NOMO-1 (cell line): ENCODE measurements around the gene ODR4.
"Not testable (repeated sequence)": the region's sequence is repeated elsewhere in the genome, so short reads cannot be mapped to it uniquely, and the experiment has no call there.

Experiments used
- DNase-seq, 2 experiments: peaks; one replicate each; lab custom pipeline; 2025; ENCODE audit not compliant: unreplicated experiment in 2 of 2; lab: John Stamatoyannopoulos, UW

The ODR4 gene

DNA sequence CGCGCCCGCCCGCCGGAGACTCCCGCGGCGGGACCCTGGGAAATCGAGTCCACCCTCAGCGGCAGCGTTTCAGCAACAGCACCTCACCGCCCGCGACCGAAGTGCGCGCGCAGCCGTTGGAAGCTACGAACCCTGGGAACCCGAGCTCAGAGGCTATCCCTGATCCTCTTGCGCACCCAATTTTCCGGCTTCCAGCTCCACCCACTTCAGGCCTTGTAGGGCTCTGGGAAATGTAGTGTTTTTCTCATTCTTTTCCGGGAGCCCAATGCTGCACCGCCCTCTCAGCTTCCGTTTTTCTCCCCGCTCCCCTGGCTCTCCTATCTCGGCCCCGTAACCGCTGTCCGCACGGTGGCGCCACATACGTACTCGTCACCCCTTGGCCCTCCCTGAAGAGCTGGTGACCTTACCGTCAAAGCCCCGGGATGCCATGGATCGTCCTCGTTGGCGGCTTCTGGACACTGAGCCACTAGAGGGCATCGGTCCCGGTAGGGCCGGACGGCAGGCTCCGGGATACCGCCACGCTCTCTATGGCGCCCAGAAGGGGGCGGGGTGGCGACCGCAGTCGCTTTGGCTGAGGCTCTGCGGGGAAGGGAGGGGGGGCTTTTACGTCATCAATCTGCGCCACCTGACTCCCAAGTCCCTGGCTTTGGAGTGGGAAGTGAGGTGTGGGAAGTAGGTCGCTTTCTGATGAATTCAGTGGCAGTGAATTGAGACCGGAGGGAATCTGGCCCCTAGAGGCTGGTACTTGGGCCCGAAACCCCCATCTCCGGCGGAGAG is at the start of gene ODR4, which contains the start of gene TPR:
ODR4 (plus strand) TSS at position 687 of the 777 bp plus-strand sequence. CDS start 3,948 bp downstream, outside the sequence.
TPR (minus strand) TSS at position 102 of the 777 bp plus-strand sequence. CDS start 225 bp downstream, outside the sequence.
- peak; percentile 99 for DNase-seq

DNA sequence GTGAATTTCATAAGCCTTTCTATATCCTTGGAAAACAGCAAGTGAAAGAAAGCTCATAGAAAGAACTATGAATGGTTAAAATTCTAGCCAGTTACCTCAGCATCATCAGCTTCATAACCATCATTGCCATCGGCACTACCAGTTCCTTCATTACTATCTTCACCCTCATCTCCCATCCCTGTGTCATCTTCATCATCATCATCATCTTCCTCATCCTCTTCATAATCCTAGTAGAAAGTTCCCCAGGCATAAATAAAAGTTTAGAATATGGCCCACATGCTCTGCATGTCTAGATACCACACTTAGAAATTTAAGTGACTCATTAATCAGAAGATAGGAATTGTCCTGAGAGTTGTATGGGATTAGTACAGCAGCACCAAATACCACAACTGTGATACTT is 49.6 kb upstream of the ODR4 start:
- DNase-seq = no peak

DNA sequence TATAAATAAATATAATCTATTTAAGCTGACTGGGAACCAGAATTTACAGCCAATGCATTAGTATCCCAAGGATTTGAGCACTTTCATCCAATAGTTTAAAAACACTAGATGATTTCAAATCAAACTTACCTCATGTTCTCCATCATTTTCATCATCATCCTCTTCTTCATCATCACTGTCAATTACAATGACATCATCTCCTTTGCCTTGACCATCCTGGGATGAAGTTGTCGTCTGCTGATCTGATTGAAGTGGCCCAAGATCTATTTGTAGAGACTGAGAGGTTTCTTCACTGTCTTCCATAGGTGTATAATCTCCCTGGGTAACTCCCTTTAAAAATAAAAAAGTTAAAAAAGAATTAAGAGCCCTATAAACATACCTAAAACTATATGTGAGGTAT is 48.3 kb upstream of the ODR4 start:
- no peak for DNase-seq

DNA sequence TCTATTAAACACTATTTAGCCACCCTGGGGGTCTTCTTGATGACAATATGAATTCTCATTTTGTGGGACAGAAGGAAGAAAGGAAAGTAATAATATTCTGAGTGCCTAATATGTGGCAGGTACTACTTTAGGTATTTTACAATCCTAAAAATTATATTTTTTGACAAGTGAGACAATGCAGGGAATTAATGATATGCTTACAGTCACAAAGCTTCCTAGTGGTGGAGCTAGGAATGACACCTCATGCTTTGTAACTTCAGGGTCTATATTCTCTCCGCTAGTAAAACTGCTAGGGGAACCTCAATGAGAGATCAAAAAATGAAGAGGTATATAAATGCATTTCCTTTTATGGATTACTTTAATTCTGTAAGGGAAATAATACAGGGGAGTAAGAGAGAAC is 44.9 kb upstream of the ODR4 start:
- no peak for DNase-seq

DNA sequence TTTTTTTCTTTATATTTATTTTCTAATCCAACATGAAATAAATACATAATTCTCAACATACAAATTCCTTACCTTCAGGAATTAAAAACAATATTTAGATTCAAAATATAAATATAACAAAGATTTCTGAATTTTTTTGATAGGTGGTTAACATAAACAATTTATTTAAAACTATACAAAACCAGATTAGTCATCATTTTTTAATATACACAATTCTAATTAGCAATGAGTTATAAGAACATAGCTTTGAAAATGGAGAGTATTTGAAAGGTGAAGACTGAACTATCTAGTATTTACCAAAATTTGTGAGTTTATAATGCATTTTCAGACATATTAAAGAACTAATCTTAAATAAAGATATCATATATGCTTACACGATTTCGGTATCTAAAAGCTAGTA is 38.1 kb upstream of the ODR4 start:
- DNase-seq = no peak

DNA sequence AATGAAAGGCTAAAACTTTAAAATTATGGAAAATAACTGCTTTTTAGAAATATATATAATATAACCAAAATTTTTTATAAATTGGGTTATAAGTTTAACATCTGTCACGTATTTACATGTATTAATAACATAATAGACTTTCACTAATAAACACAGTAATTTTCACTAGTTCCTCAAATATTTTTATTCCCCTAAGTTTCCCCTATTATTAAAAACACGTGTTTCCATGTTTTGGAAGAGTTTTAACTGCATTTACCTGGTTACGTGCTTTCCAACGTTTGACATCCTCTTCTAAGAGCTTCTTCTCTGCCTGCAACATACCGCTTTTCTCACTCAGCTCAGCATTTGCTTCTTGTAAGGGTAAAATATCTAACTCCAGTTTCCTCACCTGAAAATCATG is 34.9 kb upstream of the ODR4 start:
- DNase-seq = no peak

DNA sequence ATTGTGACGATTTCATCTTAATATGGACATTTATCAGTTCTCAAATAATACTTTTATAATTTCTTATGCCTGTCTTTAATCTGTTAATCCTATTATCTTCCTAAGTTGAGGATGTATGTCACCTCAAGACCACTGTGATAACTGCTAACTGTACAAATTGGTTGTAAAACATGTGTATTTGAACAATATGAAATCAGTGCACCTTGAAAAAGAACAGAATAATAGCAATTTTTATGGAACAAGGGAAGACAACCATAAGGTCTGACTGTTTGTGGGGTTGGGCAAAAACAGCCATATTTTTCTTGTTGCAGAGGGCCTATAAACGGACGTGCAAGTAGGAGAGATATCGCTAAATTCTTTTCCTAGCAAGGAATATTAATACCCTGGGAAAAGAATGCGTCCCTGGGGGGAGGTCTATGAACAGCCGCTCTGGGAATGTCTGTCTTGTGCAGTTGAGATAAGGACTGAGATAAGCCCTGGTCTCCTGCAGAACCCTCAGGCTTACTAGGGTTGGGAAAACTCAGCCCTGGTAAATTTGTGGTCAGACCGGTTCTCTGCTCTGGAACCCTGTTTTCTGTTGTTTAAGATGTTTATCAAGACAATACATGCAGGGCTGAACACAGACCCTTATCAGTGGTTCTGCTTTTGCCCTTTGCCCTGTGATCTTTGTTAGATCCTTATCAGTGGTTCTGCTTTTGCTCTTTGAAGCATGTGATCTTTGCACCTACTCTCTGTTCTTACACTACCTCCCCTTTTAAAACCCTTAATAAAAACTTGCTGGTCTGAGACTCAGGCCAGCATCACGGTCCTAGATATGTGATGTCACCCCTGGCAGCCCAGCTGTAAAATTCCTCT is 27.6 kb upstream of the ODR4 start:
- DNase-seq = not testable (repeated sequence)

DNA sequence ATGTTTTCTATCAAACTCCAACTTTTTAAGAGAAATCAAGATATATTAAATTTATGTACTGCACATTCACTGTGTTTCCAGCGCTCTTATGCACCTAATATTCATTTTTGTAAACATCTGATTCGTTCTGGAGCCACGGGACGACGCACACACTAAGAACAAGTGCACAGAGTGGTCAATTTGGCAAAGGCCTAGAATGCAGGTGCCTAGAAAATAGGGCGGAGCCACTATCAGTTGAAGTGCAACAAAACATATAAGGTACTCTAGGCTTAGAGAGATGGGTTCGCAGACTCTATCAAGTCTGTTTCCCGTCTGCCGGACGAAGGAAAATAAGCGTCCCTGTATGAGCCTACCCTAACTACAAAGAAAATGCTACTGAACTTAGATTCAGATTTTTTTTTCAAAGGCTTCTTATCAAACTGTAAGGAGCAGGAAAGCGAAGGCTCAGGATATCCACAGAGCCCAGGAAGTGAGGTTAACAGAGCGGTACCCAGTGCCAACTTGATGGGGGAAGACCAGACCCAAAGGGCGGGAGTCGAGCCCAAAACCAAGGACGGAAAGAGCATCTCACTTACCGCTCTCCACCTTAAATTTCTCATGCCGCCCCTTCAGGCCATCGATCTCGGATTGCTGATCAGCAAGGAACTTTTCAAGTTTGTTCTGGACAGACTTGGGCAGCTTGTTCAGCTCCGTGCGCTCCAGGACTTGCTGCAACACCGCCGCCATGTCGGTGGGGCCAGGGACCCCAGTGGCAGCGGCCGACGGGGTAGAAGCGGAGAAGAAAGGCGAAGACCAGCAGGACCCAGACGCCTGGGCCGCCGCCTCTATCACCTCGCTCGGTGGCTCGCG is 1.1 kb upstream of the ODR4 start:
- DNase-seq = peak; percentile 34 to 39

DNA sequence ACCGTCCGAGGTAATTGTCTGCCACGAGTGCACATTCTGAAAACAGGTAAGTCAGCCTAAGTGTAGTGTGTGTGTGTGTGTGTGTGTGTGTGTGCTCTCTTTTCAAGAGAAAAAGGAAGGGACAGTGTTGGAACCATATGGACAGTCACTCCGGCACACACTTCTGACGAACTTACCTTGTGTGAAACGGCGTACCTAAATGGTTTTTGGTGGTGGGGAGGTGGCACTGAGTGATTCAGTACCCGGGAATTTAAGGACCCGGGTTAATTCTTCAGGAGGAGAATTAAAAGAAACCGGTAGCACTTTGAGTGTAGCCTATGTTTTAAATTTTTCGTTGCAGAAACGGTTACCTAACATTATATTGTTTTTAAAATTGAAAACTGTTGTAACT is 286 bp downstream of the ODR4 start:
- DNase-seq = peak in 1 of 2 experiments; percentile 72

DNA sequence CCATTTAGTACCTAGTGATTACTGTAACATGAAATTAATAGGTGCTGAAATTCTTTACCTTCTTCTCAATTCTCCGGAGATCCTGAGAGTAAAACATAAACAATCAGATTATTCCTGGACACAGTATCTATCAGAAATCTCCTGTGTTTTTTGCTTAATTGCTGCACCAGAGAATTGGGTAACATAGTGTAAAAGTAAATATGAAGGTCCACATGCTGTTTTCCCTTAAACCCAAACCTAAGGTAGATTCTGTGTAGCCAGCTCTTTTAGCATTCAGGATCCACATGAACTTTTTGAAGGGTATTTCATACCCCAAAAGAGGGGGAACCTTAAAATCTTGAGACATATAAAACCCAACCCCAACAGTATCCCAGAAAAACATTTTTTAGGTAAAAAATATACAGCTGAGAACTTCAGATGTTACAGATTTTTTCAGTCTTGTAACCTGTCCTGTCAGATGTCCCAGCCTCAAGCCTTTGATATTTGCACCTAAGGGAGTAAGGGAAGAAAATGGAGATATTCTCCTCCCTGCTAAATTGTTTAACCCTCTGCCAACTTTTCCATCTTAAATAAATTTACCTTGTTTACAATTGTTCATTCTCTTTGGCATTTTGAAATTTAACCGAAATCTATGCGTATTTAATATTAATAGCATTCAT is 11.2 kb downstream of the ODR4 start:
- DNase-seq = no peak

DNA sequence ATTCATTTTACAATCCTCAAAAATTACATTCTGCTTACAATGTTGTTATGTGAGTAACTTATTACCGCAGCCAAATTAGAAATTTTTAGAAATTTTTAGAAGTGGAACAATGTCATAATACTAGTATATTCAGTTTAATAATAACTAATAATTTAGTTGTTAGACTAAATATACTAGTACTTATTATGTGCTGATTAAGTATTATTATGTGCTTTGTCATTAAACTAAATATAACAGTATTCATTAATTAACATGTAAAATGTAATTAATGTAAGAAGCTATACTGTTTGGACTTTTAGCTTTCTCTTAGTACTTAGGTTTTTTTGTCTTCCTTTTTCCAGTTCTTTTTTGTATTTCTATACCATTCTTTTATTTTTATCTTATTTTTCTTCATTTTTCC is 15.3 kb downstream of the ODR4 start:
- no peak for DNase-seq

DNA sequence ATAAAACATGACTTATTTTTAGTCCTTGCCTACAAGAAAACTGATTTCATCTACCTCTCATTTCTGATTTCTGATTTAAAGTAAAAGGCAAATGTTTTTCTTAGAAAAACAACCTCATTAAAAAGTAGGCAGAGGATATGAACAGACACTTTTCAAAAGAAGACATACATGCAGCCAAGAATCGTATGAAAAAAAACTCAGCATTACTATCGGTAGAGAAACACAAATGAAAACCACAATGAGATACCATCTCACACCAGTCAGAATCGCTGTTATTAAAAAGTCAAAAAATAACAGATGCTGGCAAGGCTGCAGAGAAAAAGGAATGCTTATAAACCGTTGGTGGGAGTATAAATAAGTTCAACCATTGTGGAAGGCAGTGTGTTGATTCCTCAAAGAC is 16.2 kb downstream of the ODR4 start:
- no peak for DNase-seq

DNA sequence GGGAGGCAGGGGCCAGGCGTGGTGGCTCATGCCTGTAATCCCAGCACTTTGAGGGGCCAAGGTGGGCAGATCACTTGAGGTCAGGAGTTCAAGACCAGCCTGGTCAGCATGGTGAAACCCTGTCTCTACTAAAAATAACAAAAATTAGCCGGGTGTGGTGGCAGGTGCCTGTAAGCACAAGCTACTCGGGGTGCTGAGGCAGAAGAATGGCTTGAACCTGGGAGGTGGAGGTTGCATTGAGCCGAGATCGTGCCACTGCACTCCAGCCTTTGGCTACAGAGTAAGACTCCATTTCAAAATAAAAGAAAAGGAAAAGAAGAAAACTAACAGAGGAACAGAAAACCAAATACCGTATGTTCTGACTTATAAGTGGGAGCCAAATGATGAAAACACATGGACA is 17.1 kb downstream of the ODR4 start:
- DNase-seq = not testable (repeated sequence)

DNA sequence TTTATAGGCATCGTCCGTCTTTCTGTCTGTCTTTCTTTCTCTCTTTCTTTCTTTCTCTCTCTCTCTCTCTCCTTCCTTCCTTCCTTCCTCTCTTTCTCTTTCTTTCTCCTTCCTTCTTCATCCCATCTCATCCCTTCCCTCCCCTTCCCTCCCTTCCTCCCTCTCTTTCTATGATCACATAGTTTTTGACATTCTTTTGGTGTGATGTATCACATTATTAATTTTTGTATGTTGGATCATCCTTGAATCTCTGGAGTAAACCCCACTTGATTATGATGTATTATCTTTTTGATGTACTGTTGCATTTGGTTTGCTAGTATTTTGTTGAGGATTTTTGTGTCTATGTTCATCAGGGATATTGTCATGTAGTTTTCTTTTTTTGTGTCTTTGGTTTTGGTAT is 25.8 kb downstream of the ODR4 start:
- DNase-seq = not testable (repeated sequence)

DNA sequence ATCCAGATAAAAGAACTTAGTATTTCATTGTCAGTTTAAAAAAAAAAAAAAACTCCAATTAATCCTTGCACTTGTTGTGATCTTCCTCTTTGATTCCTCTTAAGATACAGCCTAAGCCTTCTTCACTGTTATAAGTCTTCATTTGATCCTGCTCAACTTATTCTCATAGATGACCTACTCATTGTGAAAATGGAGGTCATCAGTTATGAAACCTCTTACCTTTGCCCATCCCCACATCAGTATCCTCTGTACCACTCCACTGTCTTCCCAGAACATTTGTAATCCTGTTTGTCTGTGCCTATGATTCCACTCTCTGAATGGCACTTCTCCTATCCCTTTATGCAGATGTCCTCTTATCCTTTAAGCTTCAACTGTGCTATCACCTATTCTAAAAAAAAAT is 28.0 kb downstream of the ODR4 start:
- DNase-seq = no peak

DNA sequence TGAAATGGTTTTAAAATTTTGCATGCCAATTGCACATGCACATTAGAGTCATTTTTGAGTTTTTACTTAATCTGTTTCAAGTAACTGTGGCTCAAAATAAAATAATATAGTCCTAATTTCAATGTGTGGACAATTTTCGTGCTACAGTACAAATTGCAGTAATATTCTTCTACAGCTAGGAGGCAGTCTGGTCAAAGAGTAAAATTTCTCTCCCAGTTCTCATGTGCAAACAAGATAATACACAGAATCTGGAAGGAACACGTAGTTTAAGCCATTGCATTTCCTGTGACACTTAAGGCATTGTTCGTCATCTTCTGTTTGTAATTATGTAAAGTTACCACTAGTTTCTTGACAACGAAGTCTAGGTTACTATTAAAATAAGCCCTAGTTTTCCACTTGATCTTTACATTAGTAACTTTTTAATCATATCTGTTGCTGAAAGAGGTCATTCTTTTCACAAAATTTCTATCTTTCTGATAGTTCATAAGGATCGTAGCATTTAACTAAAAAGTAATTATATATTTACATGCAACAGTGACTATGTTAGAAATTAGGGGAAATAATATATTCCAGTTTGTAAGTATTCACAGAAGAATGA is 28.9 kb downstream of the ODR4 start:
- peak; percentile 20 to 69 for DNase-seq

DNA sequence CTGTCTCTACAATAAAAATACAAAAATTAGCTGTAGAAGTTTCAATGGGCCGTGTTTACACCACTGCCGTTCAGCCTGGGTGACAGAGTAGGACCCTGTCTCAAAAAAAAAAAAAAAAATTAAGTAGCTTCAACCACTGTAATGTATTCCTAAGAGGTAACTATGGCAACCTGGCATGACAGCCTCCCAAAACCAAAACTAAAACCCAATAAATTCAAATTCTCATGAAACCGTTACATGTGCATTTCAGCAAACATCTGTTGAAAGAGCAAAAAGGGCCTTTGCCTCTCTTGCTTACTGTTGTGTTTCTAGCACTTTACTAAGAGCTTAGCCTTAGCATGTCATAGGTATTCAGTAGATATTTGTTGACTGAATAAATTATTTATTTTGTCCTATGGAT is 33.5 kb downstream of the ODR4 start:
- DNase-seq = no peak

DNA sequence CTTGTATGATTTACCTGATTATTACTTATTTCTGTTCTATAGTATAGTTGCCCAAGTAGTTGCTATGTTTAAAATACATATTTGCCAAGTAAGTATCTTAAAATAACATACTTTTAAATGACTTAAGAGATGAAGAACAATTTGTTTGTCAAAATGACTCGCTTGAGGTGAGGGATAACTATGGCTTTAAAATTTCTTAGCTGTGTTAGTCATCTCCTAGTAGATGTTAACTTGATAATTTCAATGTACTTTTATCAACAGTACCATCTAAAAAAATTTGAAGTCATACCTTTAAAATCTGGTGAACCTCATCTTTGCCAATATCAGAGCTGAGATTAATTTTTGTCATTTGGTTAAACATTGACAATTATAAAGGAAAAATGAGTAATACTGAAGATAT is 37.7 kb downstream of the ODR4 start:
- no peak for DNase-seq

DNA sequence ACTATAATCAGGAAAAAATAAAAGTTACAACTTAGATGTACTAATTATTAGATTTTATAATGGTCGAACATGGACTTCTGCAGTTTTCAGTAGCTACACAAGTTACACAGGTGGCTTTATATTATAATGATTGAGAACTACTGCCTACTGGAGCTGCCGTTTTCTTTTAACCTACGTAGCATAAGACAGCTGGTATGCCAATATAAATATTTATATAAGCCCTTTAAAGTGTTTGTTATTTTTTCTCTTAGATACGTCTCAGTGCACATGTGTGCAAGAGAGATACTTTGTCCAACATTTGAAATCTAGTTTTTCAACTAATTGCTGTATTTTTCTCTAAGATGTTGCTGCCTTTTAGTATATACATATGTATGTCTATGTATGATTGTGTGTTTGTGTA is 42.9 kb downstream of the ODR4 start:
- no peak for DNase-seq

DNA sequence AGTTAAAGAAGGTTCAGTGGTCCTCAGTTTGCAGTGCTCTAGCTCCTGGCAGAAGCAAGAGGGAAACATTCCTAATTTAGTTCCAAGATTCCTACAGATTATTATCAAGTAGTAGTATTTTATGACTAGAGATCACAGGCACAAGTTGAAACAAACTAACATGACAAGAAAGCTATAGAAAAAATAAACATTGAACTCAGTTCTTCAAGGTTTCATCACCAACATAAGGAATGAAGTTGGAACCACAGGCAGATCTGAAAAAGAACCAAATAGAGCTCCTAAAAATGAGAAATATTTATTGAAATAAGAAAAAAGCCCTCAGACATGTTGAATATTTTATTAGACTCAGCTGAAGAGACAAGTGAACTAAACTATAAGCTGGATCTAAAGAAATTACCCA is 44.7 kb downstream of the ODR4 start:
- no peak for DNase-seq
